Stimulated activated CD8-positive, alpha-beta memory T cell treated with anti-CD3 and anti-CD28 coated beads, Interleukin-4, amount 100 ng/mL, for 48 hours (primary cell): ENCODE data around the gene BTBD16.

Experiments
- DNase-seq: peaks from one replicate; pipeline ENCODE4 v3.0.0-alpha.2; 2020

The BTBD16 gene

DNA sequence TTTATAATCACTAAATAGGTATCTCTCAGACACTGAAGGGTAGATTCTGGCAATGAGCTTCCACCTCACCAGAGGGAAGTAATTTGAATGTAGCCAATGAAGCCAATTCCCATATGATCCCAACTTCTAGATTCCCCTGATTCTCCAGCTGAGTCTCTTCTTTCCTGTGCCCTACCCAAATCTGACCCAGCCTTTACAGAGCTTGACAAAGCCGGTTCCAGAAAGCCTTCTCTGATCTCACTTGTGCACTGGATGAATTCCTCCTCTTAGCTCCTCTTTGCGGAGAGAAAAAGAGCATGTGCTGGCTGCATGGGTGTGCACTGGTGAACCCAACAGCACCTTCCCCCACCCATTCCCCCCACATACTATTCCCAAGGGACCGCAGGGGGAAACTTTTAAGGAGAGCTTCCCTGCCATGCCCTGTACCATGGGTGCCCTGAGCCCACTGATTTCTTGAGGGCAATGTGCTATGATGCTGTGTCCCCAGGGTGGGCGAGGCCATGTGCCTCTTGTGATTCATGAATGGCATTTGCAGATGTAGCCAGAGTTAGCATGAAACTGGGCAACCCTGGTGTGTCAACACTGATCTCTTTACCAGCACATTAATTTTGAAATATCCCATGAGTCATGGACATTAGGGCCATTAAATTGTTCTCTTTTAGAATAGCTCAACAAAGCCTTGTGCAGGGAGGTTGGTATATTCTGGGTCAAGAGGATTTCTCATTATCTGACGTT is 53.0 kb downstream of the BTBD16 start:
- peak; percentile 9 for DNase-seq

DNA sequence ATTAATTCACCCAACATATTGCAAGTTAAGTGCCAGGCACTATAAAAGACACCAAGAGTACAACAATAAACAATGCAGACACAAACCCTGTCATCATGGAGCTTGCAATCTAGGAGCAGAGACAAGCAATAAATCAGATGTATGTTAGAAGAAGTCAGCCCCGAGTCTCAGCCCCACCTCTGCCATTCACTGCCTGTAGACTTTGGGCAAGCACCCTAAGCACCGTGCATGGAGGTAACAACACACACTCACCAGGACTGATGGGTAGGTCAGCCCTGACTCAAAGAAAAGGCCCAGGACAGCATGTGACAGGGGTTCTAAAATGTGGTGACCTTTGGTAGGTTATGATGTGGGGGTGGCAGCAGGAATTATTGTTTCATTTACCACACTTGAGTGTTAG is 54.1 kb downstream of the BTBD16 start:
- DNase-seq, result no peak

DNA sequence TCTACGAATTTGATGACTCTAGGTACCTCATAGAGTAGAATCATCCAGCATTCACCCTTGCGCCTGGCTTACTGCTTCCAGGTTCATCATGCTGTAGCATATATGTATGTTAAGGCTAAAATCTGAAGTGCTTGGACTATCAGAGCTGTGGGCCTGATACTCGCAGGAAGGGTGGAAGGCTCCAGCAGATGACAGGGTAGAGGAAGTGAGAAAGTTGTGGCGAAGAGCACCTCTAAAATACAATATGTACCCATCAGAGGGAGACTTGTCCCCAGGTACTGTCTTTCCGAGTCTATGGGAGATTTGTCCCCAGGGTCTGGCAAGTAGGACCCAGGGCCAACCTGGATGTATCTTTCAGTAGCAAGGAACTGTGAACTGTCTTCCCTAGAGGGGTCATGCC is 55.3 kb downstream of the BTBD16 start:
- peak; percentile 10 for DNase-seq

DNA sequence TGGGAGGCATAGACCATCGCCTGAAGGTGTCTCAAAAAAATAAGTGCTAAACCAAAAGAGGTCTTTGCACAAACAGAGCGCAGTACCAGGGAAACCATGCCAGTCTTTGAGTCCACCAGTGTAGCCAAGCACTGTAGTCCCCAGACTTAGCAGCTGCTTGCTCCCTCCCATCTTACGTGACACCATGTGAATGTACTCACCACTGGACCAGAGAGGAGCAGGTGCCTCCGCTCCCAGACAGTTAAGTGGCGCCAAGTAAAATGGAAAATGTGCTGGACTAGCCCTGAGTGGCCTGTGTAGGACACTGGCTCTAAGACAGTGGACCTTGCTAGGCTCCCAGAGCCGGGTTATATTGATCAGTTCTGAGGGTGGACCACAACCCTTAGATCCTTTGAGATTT is 55.7 kb downstream of the BTBD16 start:
- DNase-seq, result peak; percentile 9

DNA sequence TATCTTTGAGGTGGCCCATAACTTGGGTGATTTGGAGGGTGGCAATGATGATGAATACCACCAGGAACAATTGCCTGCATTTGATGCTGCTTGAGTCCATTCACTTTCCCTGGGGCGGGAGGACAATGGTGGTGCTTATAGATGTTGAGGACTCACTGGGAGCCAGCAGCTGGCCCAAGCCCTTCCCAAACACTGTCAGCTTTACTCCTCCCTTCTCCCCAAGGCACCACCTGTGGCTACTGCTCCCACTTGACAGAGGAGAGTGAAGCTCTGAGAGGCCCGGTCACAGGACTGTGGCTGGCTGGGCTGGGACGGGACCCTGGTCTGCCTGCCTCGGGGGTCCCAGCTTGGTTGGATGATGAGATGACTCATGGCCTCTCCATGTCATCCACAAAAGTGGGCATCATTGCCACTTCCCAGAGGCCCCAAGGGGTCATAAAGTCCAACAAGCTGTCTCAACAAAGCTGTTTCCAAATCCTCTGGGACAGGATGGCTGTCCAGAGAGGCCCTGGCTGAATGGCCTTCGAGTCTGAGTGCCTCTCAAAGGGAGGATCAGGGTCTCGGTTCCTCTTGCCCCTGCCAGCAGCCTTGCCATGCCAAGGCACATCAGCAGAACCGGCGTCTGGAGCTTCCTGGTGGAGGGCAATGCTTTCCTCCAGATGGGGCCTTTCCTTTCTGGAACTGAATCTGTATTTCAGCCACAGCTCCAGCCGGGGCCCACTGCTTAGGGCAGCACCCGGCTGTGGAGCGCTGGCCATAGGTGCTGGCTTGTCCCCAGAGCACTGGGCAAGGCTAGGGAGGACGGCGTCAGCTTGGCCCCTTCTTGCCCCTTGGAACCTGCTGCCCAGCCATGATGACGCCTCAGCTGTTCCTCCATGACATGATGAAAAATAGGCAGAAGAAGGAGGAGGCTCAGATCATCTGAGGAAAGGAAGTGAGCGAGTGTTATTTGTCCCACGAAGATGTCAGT is 56.4 kb downstream of the BTBD16 start:
- DNase-seq, result peak; percentile 8

DNA sequence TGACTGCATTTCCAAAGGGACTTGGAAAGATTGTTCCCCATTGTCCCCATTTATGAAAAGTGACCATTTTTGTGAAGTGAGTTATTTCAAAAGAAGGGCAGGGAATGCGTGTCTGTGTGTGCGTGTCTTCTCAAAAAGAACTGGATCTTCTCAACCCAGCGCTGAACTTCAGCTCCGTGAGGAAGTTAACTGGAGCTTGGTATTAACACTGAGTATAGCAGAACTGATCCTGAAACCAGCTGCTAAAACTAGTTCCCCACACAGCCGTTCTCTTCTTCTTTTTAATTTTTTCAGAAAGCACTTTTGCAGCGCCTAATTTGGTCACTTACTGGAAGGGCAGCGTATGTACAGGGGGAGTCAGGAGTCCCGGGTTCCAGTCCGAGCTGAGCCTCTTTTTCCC is 57.6 kb downstream of the BTBD16 start:
- DNase-seq, result peak; percentile 5

DNA sequence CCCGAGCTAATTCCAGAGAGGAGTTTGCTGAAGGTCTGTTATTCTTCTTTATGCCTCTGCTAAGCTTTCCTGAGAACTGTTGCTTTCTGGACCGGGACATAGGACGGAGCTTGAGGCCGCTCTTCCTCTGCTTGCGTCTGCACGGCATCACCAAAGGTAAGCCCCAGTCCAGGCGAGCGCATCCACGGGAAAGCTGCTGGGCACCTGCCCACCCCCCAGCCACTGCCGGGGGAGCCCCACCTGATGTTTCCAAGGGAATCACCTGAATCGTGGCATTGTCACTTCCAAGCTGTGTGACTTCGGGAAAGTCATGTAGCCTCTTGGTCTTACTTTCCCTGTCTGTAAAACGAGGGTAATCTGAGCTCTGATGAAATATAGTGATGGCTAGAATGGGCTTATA is 58.3 kb downstream of the BTBD16 start:
- DNase-seq, result no peak

DNA sequence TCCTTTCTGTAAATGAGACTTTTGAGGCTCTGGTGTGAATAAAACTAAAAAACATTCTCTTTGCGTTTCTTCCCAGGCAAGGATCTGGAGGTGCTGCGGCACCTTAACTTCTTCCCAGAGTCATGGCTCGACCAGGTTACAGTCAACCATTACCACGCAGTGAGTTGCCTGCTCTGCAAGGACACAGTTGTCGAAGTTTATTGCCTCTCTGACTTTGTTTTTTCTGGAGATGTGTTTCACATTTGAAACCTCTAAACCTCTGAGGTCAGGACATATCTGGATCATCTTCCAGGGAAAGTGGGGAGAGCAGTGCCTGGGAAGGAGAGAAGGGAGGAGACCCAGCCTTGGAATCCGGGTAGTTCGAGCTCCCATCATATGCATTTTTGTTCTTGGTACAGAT is 60.0 kb downstream of the BTBD16 start:
- no peak for DNase-seq

DNA sequence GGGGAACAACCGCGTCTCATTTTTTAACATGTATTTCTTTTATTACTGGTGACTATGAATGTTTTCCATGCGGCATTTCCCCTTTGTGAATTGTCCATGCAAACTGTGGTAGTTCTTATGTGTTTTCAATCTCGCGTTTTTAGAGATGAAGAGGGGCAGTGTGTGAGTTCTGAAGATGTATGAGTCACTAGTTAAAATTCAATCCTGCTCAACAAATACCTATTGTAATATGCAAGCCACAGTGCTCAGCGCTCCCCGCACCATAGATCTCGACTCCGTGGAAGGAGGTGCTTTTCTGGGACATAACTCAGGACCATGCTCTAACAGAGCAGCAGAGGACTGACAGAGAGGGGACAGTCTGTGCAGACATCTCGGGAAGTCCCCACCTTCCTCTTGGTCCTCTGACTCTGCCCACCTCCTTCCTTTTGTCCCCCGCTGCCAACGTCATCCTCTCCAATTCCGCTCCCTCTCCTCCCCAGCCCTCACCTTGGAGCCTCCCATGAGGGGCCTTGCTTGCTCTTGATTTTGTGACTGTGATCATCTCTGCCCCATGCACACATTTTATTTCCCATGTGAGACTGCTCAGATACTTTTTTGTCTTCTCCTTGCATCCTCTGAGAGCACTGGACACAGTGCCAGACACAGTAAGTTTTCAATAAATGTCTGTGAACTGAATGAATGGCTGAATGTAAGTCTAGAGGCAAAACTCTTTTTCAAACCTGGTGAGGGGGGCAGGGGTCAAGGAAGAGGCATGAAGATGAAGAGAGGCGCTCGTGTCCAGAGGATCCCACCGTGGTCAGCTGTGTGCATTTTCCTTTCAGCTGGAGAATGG is 60.7 kb downstream of the BTBD16 start:
- no peak for DNase-seq

DNA sequence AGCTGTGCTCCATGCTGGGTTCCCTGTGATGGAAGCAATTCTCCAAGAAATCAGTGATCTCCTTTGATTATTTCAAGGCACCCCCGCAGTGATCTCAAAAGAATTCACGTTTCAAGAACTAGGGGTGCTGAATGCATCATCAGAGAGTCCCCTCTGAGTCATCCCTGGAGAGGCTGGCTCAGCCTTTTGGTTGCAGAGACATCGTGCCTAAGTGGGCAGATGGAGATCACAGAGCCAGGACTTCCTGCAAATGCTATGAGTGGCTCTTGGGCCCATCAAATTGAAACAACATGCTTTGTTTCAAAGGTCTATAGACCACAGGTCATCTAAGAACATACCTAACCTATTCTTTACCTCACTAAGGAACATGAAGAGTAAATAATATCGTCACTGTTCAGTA is 61.9 kb downstream of the BTBD16 start:
- DNase-seq, result peak; percentile 58

DNA sequence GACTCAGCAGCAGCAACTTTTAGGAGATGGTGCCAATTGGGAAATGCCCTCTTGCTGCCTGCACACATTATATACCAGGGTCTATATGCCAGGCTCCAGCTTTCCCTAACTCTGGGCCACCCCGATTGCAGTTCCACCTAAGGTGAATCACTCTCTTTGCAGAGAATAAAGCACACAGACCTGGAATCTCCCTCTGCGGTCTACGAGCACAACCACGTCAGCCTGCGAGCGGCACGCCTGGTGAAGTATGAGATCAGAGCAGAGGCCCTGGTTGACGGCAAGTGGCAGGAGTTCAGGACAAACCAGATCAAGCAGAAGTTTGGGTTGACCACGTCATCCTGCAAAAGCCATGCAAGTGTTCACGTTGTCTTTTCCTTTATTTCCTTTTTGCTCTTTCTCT is 65.2 kb downstream of the BTBD16 start:
- DNase-seq, result no peak

DNA sequence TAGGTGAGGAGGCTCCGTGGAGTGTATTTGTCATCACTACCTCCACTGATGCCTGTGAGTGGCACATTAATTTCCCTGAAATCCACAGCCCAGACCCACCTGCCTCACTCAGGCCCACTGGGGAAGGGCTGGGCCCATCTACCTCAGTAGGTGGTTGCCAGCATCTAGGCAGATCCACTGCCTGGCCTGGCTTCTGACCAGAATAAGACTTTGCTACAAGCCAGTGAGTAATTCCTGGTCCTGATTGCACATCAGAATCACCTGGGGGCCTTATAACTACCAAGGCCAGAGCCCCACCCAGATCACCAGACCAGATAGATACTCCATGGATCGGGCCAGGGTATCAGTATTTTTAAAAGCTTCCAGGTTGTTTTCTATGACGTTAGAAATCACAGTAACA is 65.9 kb downstream of the BTBD16 start:
- DNase-seq, result no peak

DNA sequence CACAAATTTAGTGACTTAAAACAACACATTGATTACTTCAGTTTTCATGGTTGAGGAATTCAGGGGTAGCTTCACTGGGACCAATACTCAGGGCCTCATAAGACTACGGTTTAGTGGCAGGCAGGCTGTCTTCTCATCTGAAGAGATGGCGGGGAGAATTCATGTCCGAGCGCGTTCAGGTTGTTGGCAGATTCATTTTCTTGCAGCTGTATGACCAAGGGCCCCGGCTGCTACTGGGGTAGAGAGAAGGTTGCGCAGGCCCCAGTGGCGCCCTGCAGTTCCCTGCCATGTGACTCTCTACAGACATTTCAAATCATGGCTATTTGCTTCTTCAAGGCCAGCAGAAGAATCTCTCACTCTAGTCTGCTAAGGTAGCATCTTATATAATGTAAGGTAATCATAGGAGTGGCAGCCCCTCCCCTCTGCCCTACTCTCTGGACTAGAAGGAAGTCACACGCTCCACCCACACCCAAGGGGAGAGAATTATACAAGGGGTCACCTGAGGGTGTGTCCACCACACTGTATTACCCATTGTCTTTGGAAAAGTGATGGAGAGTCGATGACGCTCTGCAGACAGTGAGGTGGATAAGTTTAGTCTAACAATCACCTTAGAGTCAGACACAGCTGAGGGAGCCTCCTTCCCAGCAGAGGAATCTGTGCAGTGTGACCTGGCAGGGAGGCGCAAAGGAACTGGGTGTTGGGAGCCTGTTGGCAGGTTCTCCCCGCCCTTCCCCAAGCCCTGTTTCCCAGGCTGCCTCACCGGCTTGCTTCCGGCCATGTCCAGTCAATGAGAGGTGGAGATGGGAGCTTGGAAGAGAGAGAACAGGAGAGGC is 67.7 kb downstream of the BTBD16 start:
- no peak for DNase-seq

DNA sequence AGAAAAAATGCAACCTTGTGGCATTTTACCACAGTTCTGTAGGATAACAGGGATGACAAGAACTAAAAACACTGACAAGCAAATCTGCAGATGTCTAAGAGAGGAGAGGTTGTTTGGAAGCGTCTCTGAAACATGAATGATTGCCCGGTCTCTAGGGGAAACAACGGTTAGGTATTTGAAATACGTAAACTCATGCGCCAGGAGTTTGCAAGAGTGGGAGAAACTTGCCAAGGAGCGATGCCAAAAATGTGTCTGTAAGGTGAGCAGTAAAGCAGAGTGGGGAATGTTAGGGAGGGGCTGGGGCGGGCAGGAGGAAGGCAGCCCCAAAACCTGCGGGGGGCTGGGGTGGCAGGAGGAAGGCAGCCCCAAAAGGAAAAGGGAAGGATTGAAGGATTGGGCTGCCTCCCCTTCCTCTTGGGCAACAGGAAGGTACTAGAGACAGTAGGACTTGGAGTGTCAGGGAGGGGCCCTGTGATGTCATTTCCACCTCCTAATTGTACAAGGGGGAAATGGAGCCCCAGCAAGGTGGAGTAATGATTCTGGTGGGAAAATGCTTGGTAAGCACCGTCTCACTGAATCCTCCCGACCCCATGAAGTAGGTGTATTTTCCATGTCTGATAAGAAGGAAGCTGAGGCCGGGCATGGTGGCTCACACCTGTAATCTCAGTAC is 70.2 kb downstream of the BTBD16 start:
- DNase-seq, result no peak

DNA sequence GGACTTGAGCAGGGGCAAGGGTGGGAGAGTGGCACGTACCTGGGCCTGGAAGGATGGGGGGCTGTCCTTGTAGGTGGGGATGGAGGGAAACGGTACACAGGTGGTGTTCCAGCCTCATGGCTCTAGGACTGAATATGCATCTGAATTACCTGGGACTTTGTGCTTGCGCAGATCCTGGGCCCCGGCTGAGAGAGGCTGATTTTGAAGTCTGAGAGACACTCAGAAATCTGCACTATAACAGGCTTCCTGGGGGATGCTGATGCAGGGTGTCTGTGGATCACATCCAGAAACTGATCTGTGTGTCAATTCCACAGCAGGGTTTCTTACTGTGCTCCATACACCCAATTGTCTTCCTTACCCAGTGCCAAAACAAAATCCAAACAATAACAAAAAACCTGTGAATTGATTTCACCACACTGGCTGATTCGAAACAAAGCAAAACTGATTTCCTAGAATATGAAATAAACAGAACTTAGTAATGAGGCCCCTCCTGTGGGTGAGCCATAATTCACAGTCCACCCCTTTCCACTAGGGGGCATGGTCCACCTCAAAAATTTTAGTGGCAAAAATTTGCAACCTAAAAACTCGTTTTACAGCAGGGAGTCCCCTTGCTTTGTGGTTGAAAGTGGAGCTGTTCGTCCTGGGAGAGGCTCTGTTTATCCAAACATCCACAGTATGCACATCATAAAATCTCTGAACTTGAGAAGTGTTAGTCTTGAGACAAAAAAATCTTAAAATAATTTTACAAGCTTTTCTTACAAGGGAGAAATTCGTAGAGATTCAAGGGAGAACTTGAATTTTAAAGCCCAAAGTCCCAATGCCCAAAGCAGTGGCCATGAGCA is 71.4 kb downstream of the BTBD16 start:
- peak; percentile 69 for DNase-seq

DNA sequence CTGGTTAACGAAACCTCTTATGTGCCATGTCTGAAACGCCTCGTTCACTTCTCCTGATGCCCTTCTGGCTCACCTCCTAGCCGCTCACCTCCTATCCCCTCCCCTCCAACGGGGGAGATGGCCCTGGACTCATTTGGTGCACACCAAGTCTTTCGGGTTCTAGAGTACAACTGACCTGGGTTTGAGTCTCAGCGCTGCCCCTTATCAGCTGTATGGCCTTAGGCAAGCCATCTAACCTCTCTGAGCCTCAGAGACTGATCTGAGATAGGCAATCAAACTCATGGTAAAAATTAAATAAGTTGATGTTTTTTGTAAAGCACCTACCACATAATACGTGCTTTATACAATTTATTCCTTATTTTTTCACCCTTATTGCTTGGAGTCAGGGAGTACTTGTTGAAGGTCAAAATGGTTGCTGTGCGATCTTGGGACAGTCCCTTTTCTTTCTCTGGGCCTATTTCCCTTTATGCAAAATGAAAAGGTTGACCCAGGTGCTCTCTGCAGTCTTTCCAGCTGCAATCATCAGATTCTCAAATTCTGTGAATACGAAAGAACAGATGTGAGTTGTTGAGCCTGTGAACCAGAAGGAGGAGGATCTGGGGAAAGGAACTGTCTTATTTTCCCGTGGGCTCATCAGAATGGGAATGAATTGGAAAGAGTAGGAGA is 72.2 kb downstream of the BTBD16 start:
- DNase-seq, result no peak

DNA sequence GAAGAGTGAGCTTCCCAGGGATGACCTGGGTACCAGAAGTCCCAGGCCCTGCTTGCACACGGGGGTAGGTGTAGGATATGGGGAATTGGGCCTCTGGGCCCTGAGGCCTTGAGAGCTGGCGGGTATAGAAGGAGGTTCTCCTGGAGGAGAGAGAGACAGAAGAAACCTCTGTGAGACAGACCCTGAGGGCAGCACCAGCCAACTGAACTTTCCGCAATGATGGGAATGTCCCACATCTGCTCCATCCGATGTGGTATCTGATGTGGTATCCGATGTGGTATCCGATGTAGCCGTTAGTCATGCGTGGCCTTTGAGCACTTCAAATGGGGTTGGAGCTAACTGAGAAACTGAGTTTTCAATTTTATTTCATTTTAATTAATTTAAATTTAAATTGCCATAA is 72.8 kb downstream of the BTBD16 start:
- no peak for DNase-seq

DNA sequence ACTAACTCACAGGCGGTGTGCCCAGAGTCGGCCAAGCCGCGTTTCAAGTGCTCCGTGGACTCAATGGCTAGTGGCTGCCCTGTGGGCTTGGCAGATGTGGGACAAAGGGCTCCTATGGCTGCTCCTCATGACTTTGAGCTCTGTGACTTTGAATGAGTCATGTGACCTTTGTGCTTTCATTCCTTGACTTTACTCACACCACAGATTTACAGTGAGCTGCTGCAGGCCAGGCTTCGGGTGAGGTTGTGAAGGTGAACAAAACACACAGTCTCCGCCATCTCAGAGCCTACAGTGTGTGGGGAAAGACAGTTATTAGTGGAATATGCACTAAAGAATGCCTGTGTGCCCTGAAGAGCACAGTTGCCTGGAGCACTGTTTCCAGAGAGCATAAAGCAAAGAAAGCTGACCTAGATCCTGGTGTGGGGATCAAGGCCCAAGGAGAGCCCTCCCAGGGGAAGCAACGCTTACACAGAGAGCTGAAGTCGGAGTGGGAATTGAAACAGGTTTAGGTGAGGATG is 73.7 kb downstream of the BTBD16 start:
- DNase-seq, result no peak

DNA sequence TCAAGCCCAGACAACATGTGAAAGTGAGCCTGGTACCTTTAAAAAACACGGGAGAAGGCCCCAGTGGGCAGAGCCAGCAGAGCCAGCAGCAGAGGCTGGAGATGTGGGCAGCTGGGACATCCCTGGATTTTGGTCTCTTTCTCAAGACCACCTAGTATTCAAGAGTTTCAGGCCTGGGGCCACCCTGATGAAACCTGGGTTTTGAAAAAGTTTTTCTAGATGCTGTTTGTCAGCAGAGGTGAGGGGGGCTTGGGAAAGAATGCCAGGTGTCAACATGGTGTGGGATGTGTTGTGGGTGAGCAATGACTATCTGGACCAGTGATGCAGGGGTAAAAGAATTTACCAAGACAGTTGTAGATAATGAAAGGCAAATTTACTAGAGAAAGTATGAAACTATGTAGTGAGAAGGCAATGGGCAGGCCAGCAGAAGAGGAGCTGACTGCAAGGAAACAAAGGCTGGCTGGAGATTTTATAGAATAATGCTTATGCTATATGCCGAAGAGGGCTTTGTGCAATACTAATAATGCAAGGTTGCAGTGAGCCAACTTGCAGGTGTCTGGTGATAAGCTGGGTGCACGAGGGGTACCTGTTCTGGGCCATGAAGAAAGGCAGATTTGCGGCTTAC is 75.3 kb downstream of the BTBD16 start:
- DNase-seq, result no peak
